Esophagus squamous epithelium (tissue), 5 donors: Measurements from ENCODE around the gene CFAP69. TPM values are rescaled to one million over a fixed set of nuclear protein-coding genes. Genes with fewer than 3 reads are reported as not detected.

Experiments used
- DNase-seq: peaks from one replicate; lab custom pipeline; 2025; lab: John Stamatoyannopoulos, UW
- H3K27ac ChIP-seq, 4 donors: fragments of 200-600 bp; sonication (generic); one replicate each; pipeline ENCODE4 v1.5.1; 2016 to 2019; ENCODE audit warnings: mild to moderate bottlenecking in 1 of 4
- H3K27me3 ChIP-seq, 4 donors: fragments of 200-600 bp; sonication (generic); 1 replicate in 3 of 4; 2 replicates in 1 of 4; pipeline versions ENCODE4 v1.5.1 to v1.6.0; 2017 to 2021; ENCODE audit warnings: antibody characterized with exemption in 1 of 4
- H3K36me3 ChIP-seq, 3 donors: fragments of 200-600 bp; sonication (generic); one replicate each; pipeline ENCODE4 v1.5.1; 2016 to 2019
- H3K4me1 ChIP-seq, 3 donors: fragments of 200-600 bp; sonication (generic); one replicate each; pipeline ENCODE4 v1.5.1; 2017 to 2019
- H3K4me3 ChIP-seq, 4 donors: fragments of 200-600 bp; sonication (generic); 1 replicate in 3 of 4; 2 replicates in 1 of 4; pipeline ENCODE4 v1.5.1; 2016 to 2019; ENCODE audit warnings: mild to moderate bottlenecking in 2 of 4, moderate library complexity in 1 of 4
- H3K9me3 ChIP-seq, 3 donors: fragments of 200-600 bp; sonication (generic); one replicate each; pipeline ENCODE4 v1.5.1; 2016 to 2019
- POLR2A ChIP-seq, 4 donors: fragments of 450-650 bp; IDR thresholded peaks; one replicate each; pipeline ENCODE4 v1.6.1; 2017; ENCODE audit warnings: antibody characterized with exemption in 4 of 4, mild to moderate bottlenecking in 4 of 4, moderate library complexity in 3 of 4
- whole genome bisulfite sequencing, 2 donors: methylation state at CpG; one replicate each; pipeline ENCODE4 v1.1.5; 2018; 5-methylcytosine and 5-hydroxymethylcytosine counted together
- intact Hi-C: fragments of 100-400 bp; cut with DNase I; formaldehyde crosslinking; loops from one replicate; pipeline ENCODE4 v1.15.0; 2022
- total RNA-seq, 4 donors: library from RNA; depleted of rRNA; stranded (reverse); fragments of >200 nt; gene quantifications; one replicate each; pipeline ENCODE4 v1.1.0, GENCODE V29; 2016
- TF ChIP-seq, protein P1 (sequence below), 6 experiments: fragments of 450-650 bp in 4 of 6; fragments of 200-600 bp in 2 of 6; sonication (generic) in 2 of 6; IDR thresholded peaks; one replicate each; pipeline ENCODE4 v1.5.1; 2016 to 2019; ENCODE audit warnings: antibody characterized with exemption in 6 of 6, mild to moderate bottlenecking in 4 of 6, moderate library complexity in 4 of 6
- donor health status: DM: yes; HTN: yes; CAD: no.

Gene CFAP69
- total RNA-seq, 4 donors from 2014 or later, result 1.8 to 9.0 (median 2.0) TPM

- peaks cover 5 to 36% (median 7%) of the 10 kb centered on the region in 3 donors for H3K4me1 ChIP-seq
- no peaks in the 10 kb centered on the region for H3K36me3 ChIP-seq
- peak overlapping the region in 1 of 4 donors; percentile 76 for H3K4me3 ChIP-seq
- H3K27me3 ChIP-seq, result peaks cover 0 to 17% (median 0%) of the 10 kb centered on the region in 4 donors
- WGBS, 2 donors, result 79 to 80% methylated on average over 5 of the region's 5 CpGs
- TF ChIP-seq, protein P1, sequence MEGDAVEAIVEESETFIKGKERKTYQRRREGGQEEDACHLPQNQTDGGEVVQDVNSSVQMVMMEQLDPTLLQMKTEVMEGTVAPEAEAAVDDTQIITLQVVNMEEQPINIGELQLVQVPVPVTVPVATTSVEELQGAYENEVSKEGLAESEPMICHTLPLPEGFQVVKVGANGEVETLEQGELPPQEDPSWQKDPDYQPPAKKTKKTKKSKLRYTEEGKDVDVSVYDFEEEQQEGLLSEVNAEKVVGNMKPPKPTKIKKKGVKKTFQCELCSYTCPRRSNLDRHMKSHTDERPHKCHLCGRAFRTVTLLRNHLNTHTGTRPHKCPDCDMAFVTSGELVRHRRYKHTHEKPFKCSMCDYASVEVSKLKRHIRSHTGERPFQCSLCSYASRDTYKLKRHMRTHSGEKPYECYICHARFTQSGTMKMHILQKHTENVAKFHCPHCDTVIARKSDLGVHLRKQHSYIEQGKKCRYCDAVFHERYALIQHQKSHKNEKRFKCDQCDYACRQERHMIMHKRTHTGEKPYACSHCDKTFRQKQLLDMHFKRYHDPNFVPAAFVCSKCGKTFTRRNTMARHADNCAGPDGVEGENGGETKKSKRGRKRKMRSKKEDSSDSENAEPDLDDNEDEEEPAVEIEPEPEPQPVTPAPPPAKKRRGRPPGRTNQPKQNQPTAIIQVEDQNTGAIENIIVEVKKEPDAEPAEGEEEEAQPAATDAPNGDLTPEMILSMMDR (IDR thresholded peaks at IDR 0.05), result no peak
- TF ChIP-seq POLR2A (IDR thresholded peaks at IDR 0.05), result no peak
- peak overlapping the region; percentile 41 to 87 (median 82) for H3K27ac ChIP-seq
- intact Hi-C loops, result no loop called here
- no peak for DNase-seq
- H3K9me3 ChIP-seq, result no peaks in the 10 kb centered on the region
Measured at GRCh38 chr7:90210475-90210874, 34.5 kb upstream of the CFAP69 start.

DNA sequence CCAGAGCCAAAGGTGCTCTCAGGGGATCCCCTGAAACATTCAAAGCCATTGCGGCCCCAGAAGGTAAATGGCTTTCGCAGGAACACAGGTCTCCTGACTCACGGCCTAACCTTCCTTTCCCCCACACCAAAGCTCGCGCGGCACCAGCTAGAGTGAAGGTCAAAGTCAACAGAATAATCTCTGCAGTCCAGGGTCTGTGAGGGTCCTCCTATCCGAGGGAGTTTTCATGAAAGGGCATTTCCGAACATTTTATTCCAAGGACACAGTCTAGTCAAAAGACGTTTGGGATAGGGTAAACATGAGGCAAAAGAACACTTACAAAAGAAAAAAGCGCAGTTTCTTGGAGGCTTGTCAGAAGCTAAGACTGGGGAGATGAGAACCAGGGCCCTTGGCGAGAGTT, 34.0 kb upstream of the CFAP69 start:
- H3K4me3 ChIP-seq, result peak overlapping the region; percentile 54 to 81 (median 72)
- H3K27ac ChIP-seq, result peak overlapping the region; percentile 81 to 93 (median 84)
- intact Hi-C loops, result no loop called here
- no peaks in the 10 kb centered on the region for H3K36me3 ChIP-seq
- 16 to 28% methylated on average over 11 of the region's 11 CpGs for WGBS, 2 donors
- H3K27me3 ChIP-seq, result peaks cover 0 to 17% (median 0%) of the 10 kb centered on the region in 4 donors
- no peak for TF ChIP-seq POLR2A (IDR thresholded peaks at IDR 0.05)
- TF ChIP-seq, protein P1 (IDR thresholded peaks at IDR 0.05), result no peak
- H3K9me3 ChIP-seq, result no peaks in the 10 kb centered on the region
- peaks cover 5 to 36% (median 7%) of the 10 kb centered on the region in 3 donors for H3K4me1 ChIP-seq
- no peak for DNase-seq

DNA sequence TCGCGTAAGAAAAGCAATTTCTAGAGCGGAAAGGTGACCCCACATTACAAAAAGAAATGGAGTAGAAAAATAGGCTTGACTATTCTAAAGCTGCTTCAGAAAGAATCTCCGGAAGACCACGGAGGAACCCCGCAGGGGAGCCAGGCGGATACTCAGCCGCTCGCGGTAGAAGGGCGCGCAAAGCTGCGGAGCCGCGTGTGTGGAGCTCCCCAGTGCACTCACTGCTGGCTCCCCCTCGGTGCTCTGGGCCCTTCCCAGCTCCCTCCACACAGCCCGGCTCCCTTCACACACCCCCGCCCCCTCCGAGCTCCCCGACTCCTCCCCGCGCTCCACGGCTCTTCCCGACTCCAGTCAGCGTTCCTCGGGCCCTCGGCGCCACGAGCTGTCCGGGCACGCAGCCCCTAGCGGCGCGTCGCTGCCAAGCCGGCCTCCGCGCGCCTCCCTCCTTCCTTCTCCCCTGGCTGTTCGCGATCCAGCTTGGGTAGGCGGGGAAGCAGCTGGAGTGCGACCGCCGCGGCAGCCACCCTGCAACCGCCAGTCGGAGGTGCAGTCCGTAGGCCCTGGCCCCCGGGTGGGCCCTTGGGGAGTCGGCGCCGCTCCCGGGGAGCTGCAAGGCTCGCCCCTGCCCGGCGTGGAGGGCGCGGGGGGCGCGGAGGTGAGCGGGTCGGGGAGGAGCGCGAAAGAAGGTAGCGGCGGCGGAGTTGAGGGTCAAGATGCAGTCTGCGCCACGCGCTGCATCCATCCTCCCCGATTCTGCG, 33.4 kb upstream of the CFAP69 start, which contains the start of gene STEAP2:
Gene STEAP2 (plus strand): TSS at position 350 of the 758 bp plus-strand sequence. CDS start 13,343 bp downstream, outside the sequence.
- DNase-seq, result peak; percentile 20
- H3K4me1 ChIP-seq, result peaks cover 5 to 37% (median 7%) of the 10 kb centered on the region in 3 donors
- H3K27ac ChIP-seq, result peak within 1 kb of the TSS; percentile 81 to 93 (median 84)
- H3K27me3 ChIP-seq, result peaks cover 0 to 17% (median 0%) of the 10 kb centered on the region in 4 donors
- peak in 2 of 4 donors; percentile 69 to 72 for TF ChIP-seq POLR2A (IDR thresholded peaks at IDR 0.05)
- TF ChIP-seq, protein P1 (IDR thresholded peaks at IDR 0.05), result peak in 5 of 6 experiments; percentile 55 to 77 (median 64)
- WGBS, 2 donors, result 0% methylated on average over 21 of the region's 73 CpGs
- no peaks in the 10 kb centered on the region for H3K9me3 ChIP-seq
- no peaks in the 10 kb centered on the region for H3K36me3 ChIP-seq
- intact Hi-C loops, result no loop called here
- H3K4me3 ChIP-seq, result peak within 1 kb of the TSS; percentile 54 to 81 (median 72)

GRCh38 chr7:90212149-90212495, 32.9 kb upstream of the CFAP69 start:
- peaks cover 0 to 17% (median 0%) of the 10 kb centered on the region in 4 donors for H3K27me3 ChIP-seq
- DNase-seq, result no peak

More at GRCh38 chr7:90212149-90212495, 32.9 kb upstream of the CFAP69 start:
- peaks cover 5 to 41% (median 7%) of the 10 kb centered on the region in 3 donors for H3K4me1 ChIP-seq
- no peaks in the 10 kb centered on the region for H3K36me3 ChIP-seq
- H3K27ac ChIP-seq, result peak overlapping the region; percentile 81 to 93 (median 84)
- H3K4me3 ChIP-seq, result peak overlapping the region; percentile 54 to 81 (median 72)
- intact Hi-C loops, result no loop called here
- WGBS, 2 donors, result 7 to 8% methylated on average over 5 to 6 of the region's 6 CpGs
- H3K9me3 ChIP-seq, result no peaks in the 10 kb centered on the region
- TF ChIP-seq, protein P1 (IDR thresholded peaks at IDR 0.05), result no peak
- no peak for TF ChIP-seq POLR2A (IDR thresholded peaks at IDR 0.05)
